Measurements from ENCODE around the gene BTN1A1.
"Not testable (repeated sequence)": the region's sequence is repeated elsewhere in the genome, so short reads cannot be mapped to it uniquely, and the experiment has no call there.

BTN1A1 gene

DNA sequence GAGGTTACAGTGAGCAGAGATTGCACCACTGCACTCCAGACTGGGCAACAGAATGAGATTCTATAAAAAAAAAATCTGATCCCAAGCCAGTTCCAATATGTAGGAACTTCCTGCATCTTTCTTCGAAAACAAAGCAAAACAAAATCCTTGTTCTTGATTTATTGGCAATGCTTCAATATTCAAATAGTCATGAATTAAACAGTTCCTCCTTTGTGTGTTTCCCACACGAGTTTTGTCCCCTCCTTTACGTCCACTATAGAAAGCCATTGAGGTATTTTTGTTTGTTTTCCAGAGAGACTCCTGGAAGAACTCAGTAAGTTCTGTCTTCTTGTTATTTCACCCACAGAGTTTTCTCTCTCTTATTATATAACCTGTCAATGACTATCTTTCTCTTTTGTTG is 7.6 kb downstream of the BTN1A1 start:
- DNase-seq (ENCODE audit: low read depth), result no peak
- TF ChIP-seq CTCF (IDR thresholded peaks at IDR 0.05; ENCODE audit: control insufficient read depth, insufficient read depth, low read depth, low read length, missing control alignments), result no peak
- no peak overlapping the region for H3K4me3 ChIP-seq (ENCODE audit: control insufficient read depth, low read depth, low read length)

GRCh38 chr6:26511033-26511432 is 10.9 kb downstream of the BTN1A1 start:
- not testable (repeated sequence) for H3K4me3 ChIP-seq (ENCODE audit: control insufficient read depth, low read depth, low read length); DNase-seq (ENCODE audit: low read depth)

DNA sequence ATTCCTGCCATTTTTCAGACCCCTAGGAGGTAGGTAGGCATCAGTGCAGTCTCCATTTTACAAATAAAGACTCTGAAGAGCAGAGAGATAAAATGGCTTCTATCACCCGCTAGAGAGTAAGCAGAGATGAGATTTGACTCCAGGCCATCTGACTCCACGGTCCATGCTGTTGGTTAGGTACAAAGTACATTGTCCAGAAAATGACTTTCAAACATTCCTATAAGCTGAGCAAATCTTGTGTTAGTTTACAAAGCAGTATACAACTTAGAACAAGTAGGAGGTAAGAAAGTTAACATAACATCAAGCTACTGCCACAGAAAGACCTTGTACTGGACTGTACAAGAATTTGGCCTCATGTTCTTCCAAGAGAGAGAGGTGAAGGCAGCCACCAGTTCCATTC is 14.9 kb downstream of the BTN1A1 start:
- no peak for DNase-seq (ENCODE audit: low read depth)
- no peak for TF ChIP-seq CTCF (IDR thresholded peaks at IDR 0.05; ENCODE audit: control insufficient read depth, insufficient read depth, low read depth, low read length, missing control alignments)
- no peak overlapping the region for H3K4me3 ChIP-seq (ENCODE audit: control insufficient read depth, low read depth, low read length)

DNA sequence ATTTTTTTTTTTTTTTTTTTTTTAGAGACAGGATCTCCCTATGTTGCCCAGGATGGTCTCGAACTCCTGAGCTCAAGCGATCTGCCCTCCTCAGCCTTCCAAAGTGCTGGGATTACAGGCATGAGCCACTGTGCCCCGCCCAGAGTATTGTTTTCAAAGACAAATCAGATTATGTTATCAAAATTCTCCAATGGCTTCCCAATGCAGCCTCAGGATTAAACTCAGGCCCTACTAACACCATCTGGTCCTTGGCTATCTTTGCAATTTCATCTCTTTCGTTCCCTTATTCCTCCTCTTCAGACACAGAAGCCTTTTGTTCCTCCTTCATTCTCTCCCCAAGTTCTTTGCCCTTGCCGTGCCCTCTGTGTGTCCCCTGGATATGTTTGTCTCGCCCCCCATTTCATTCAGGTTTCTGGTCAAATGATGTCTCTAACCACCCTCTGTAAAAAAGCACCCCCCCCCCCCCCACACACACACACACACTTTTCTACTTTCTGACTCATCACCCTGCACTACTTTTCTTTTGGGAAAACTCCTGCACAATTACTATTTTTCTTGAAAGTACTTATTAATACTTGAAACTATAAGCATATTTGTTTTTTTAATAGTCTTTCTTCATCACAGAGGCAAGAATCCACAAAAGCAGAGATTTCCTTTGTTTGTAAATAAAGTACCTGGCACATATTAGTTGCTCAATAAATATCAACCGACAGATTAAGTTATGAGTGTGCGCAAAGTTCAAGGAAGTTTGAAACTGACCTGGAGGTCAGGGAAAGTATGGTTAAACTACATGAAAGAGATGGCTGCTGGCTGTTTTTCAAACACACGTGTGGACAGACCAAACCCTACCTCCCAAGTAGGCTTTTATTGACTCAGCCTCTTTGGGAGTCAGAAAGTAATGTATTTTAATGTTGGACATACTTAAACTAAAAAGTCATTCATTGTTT is 16.7 kb downstream of the BTN1A1 start:
- no peak for TF ChIP-seq CTCF (IDR thresholded peaks at IDR 0.05; ENCODE audit: control insufficient read depth, insufficient read depth, low read depth, low read length, missing control alignments)
- no peak overlapping the region for H3K4me3 ChIP-seq (ENCODE audit: control insufficient read depth, low read depth, low read length)

DNA sequence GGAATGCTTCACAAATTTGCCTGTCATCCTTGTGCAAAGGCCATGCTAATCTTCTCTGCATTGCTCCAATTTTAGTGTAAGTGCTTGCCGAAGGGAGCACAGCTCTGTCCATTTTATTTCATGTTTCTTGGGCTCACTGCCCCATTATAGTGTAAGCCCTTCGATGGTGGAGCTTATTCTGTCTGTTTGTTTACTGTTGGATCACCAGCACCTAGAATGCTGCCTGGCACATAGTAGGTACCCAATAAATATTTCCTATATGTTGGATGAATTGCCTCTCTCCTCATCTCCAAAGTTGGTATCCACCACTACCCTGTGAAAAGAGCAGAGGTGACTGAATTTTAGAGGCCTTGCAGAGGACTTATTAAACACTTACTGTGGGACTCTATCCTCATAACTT is 19.3 kb downstream of the BTN1A1 start:
- no peak for DNase-seq (ENCODE audit: low read depth)
- no peak for TF ChIP-seq CTCF (IDR thresholded peaks at IDR 0.05; ENCODE audit: control insufficient read depth, insufficient read depth, low read depth, low read length, missing control alignments)
- no peak overlapping the region for H3K4me3 ChIP-seq (ENCODE audit: control insufficient read depth, low read depth, low read length)

More for the DNA sequence above, 16.7 kb downstream of the BTN1A1 start:
- no peak for DNase-seq (ENCODE audit: low read depth)

- no peak for TF ChIP-seq CTCF (IDR thresholded peaks at IDR 0.05; ENCODE audit: control insufficient read depth, insufficient read depth, low read depth, low read length, missing control alignments)
- H3K4me3 ChIP-seq (ENCODE audit: control insufficient read depth, low read depth, low read length), result peak overlapping the region; percentile 37
- no peak for DNase-seq (ENCODE audit: low read depth)
These were observed 20.2 kb downstream of the BTN1A1 start for GRCh38 chr6:26520237-26520849.

All from AG09309 (cell line).